OCI-LY7 (cell line): ENCODE results near the gene NLRP3.

Experiments
- CTCF ChIP-seq: fragments of 200-600 bp; sonication (generic); conservative IDR thresholded peaks from 2 replicates; pipeline ENCODE4 v1.5.1; 2014; ENCODE audit warnings: mild to moderate bottlenecking, antibody characterized with exemption, low read length, moderate library complexity, mixed read lengths
- EZH2phosphoT487 ChIP-seq: fragments of 200-600 bp; sonication (generic); IDR thresholded peaks from 2 replicates; pipeline ENCODE4 v1.6.1; 2018; ENCODE audit warnings: low read depth, borderline replicate concordance, mild to moderate bottlenecking, mixed run types, antibody characterized with exemption, low read length, moderate library complexity, mixed read lengths

- no peak for TF ChIP-seq CTCF
- no peak for TF ChIP-seq EZH2phosphoT487
These were observed 39.3 kb upstream of the NLRP3 start for GRCh38 chr1:247376659-247377058.
